ENCODE measurements around the gene JCAD. TPM values are rescaled to one million over a fixed set of nuclear protein-coding genes. Genes with fewer than 3 reads are reported as not detected.

The JCAD gene
- total and polyA plus RNA-seq, 2 of the 8 experiments (the other 6 are each of a cell fraction or from before 2014, with no cell fraction given), result 0.56 to 5.2 TPM

- TF ChIP-seq BRCA1 (IDR thresholded peaks at IDR 0.05; ENCODE audit: low read depth, low read length), result no peak
- no peak for TF ChIP-seq CHD1 (IDR thresholded peaks at IDR 0.05; ENCODE audit: low read depth, low read length)
- TF ChIP-seq CBX8 (IDR thresholded peaks at IDR 0.05; ENCODE audit: borderline replicate concordance, low read depth, low read length), result no peak
- no peak for TF ChIP-seq POU5F1 (IDR thresholded peaks at IDR 0.05; ENCODE audit: low read depth, low read length)
- no peak for TF ChIP-seq MAFK (IDR thresholded peaks at IDR 0.05; ENCODE audit: low read depth, low read length)
These were observed 2.0 kb downstream of the JCAD start (continued) for GRCh38 chr10:30057421-30057841.
